ENCODE measurements around the gene MAP3K7. TPM values are rescaled to one million over a fixed set of nuclear protein-coding genes. Genes with fewer than 3 reads are reported as not detected.

Gene MAP3K7
- total and polyA plus RNA-seq, 2 of the 8 experiments (the other 6 are each of a cell fraction or from before 2014, with no cell fraction given): 27.3 to 34.8 TPM

DNA sequence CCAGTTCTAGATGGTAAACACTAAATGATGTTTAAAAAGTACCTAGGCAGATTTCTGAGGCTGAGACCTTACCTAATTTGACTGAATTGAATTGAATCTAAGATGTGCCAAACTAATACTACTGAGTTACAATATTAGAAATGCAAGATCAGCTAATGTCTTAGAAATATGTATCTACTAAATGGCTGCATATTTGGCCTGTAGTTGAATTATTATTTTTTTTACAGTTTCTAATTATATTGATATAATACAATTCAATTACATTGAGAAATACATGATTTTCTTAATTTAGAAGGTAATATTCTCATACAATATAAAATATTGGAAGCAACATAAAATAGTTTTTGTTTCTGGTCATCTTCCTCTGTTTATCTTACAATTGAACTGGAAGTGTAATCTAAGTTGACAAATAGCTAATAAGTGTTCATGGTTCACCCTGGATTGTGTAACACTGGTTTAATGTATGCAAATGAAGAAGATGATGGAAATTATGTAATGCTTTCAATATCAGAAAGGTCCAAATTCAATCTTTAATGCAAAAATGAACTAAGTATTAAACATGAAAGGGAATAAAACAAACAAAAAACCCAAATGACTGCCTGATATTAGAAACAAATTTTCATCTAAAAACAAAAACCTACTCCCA lies 2.9 kb downstream of the MAP3K7 start:
- no peak overlapping the region for H2BK5ac ChIP-seq (ENCODE audit: low read depth, low read length)
- no peak overlapping the region for H3K56ac ChIP-seq (replicated peaks; ENCODE audit: insufficient read length, low read depth, low read length)
- FAIRE-seq (no peak), DNase-seq (ENCODE audit: low read depth in 1 of 2, low spot score in 2 of 2) (no peak)
- no peak overlapping the region for H2BK20ac ChIP-seq (ENCODE audit: low read length)
- no peak overlapping the region for H3K4me3 ChIP-seq (ENCODE audit: extremely low read depth in 1 of 4, insufficient read depth in 2 of 4, low read depth in 3 of 4, low read length in 4 of 4)
- no peak overlapping the region for H3K4ac ChIP-seq (replicated peaks; ENCODE audit: insufficient read length, low read depth, low read length)
- no peak overlapping the region for H3K4me2 ChIP-seq (ENCODE audit: insufficient read depth in 1 of 2, low read depth in 2 of 2, low read length in 2 of 2)
- H3K4me1 ChIP-seq (replicated peaks in 1 of 4; ENCODE audit: control insufficient read depth in 3 of 4, insufficient read depth in 4 of 4, low read length in 3 of 4): no peaks in the 10 kb centered on the region
- no peak overlapping the region for H4K5ac ChIP-seq (ENCODE audit: insufficient read length, low read depth, low read length)
- peaks cover 6% of the 10 kb centered on the region for H3K23me2 ChIP-seq (ENCODE audit: low read depth, low read length)
- H3K79me2 ChIP-seq (ENCODE audit: control insufficient read depth in 1 of 2, insufficient read depth in 2 of 2, low read length in 2 of 2): peaks cover 0 to 75% of the 10 kb centered on the region in 2 experiments; a peak in 3 of 4 replicates
- ChIA-PET POLR2A (ENCODE audit: partially characterized antibody) (interaction anchor here (1.1 kb wide), 1 partner anchor 12 kb away, joined by 3 read pairs; no protein-coding TSS in a partner anchor), CTCF (ENCODE audit: partially characterized antibody) (no interaction called here)
- H2BK120ac ChIP-seq (replicated peaks; ENCODE audit: low read depth, low read length): no peak overlapping the region
- no peaks in the 10 kb centered on the region; a peak in 1 of 7 replicates for H3K27me3 ChIP-seq (replicated peaks in 1 of 4; ENCODE audit: control insufficient read depth in 3 of 4, extremely low read depth in 1 of 4, insufficient read depth in 3 of 4, low read length in 3 of 4)
- H3K36me3 ChIP-seq (ENCODE audit: control insufficient read depth in 2 of 4, insufficient read depth in 4 of 4, low read length in 3 of 4): no peaks in the 10 kb centered on the region
- no peak overlapping the region for H2AFZ ChIP-seq (ENCODE audit: low read length)
- H2AK5ac ChIP-seq (ENCODE audit: low read depth, low read length): no peak overlapping the region
- H2BK15ac ChIP-seq (ENCODE audit: low read length): no peak overlapping the region
- H3K9ac ChIP-seq (replicated peaks in 1 of 4; ENCODE audit: extremely low read depth in 1 of 4, low read depth in 3 of 4, low read length in 3 of 4): no peak overlapping the region
- H2BK12ac ChIP-seq (ENCODE audit: low read depth, low read length): no peak overlapping the region
- H4K91ac ChIP-seq (replicated peaks; ENCODE audit: insufficient read length, low read length): no peak overlapping the region
- H3K18ac ChIP-seq (ENCODE audit: extremely low read depth, low read length): no peak overlapping the region
- no peak overlapping the region for H3K14ac ChIP-seq (ENCODE audit: insufficient read length)
- H3K9me3 ChIP-seq (ENCODE audit: insufficient read depth in 2 of 2, low read depth in 1 of 2, low read length in 1 of 2): no peaks in the 10 kb centered on the region
- H4K8ac ChIP-seq (ENCODE audit: extremely low read depth, insufficient read depth, low read length): no peak overlapping the region
- no peak for TF ChIP-seq NANOG (IDR thresholded peaks at IDR 0.05; ENCODE audit: insufficient read depth, low read depth, low read length, poor library complexity, severe bottlenecking)
- peaks cover 9 to 11% of the 10 kb centered on the region in 2 experiments for H4K20me1 ChIP-seq (replicated peaks in 1 of 2; ENCODE audit: control insufficient read depth in 1 of 2, insufficient read depth in 2 of 2, low read length in 2 of 2)
- no peak overlapping the region for H3K27ac ChIP-seq (ENCODE audit: low read depth, low read length)
- H3K79me1 ChIP-seq (ENCODE audit: low read depth, low read length): no peaks in the 10 kb centered on the region; the same call in 1 of the 2 replicates
- H3K23ac ChIP-seq (ENCODE audit: insufficient read length): no peak overlapping the region

All from H1 (cell line).